GM21390 (cell line): ENCODE results near the gene MX2.
"Not testable (repeated sequence)": the region's sequence is repeated elsewhere in the genome, so short reads cannot be mapped to it uniquely, and the experiment has no call there.

Experiments
- ATAC-seq: cut with Tn5 transposase; IDR thresholded peaks from one replicate; pipeline ENCODE4 v1.9.1; 2021; ENCODE audit not compliant: unreplicated experiment

MX2 gene, protein sequence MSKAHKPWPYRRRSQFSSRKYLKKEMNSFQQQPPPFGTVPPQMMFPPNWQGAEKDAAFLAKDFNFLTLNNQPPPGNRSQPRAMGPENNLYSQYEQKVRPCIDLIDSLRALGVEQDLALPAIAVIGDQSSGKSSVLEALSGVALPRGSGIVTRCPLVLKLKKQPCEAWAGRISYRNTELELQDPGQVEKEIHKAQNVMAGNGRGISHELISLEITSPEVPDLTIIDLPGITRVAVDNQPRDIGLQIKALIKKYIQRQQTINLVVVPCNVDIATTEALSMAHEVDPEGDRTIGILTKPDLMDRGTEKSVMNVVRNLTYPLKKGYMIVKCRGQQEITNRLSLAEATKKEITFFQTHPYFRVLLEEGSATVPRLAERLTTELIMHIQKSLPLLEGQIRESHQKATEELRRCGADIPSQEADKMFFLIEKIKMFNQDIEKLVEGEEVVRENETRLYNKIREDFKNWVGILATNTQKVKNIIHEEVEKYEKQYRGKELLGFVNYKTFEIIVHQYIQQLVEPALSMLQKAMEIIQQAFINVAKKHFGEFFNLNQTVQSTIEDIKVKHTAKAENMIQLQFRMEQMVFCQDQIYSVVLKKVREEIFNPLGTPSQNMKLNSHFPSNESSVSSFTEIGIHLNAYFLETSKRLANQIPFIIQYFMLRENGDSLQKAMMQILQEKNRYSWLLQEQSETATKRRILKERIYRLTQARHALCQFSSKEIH

GRCh38 chr21:41361786-41362604 lies at the start of gene MX2:
TSS of gene MX2 (plus strand) at chr21:41362027. CDS start at chr21:41376907, 14,880 bp downstream.
- peak; percentile 59 for ATAC-seq

- not testable (repeated sequence) for ATAC-seq
Observed at GRCh38 chr21:41313285-41314164, 48.3 kb upstream of the MX2 start.

- no peak for ATAC-seq
Observed at GRCh38 chr21:41315726-41316125, 46.1 kb upstream of the MX2 start.

- no peak for ATAC-seq
Observed at GRCh38 chr21:41316200-41317062, 45.4 kb upstream of the MX2 start, which contains the start of gene FAM3B. TSS of gene FAM3B (plus strand) at chr21:41316801. CDS start at chr21:41316880, 79 bp downstream.

GRCh38 chr21:41317063-41317392 lies 44.8 kb upstream of the MX2 start:
- ATAC-seq, result no peak

DNA sequence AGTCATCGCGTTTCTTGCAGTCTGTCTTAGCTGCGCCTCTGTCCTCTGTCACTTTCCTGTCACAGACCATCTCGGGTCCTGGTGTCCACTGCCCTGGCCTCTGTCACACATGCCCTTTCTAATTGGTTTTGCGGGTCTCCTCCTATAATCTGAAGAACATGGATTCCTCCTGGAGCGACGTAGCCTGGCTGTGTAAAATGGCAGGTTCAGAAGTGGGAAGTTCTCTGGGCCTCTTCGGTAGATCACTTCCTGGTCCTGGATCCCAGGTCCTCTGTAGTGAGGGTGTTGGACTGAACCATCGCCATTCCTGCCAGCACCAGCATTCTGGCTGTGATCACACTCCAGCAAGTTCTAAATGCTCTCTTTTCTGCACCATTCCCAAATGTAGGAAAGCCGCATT lies 44.4 kb upstream of the MX2 start:
- ATAC-seq, result no peak

- ATAC-seq, result no peak
Observed at GRCh38 chr21:41318218-41318617, 43.6 kb upstream of the MX2 start.

GRCh38 chr21:41319273-41319672 lies 42.6 kb upstream of the MX2 start:
- no peak for ATAC-seq

- ATAC-seq, result no peak
Observed at GRCh38 chr21:41321211-41321907, 40.5 kb upstream of the MX2 start.

DNA sequence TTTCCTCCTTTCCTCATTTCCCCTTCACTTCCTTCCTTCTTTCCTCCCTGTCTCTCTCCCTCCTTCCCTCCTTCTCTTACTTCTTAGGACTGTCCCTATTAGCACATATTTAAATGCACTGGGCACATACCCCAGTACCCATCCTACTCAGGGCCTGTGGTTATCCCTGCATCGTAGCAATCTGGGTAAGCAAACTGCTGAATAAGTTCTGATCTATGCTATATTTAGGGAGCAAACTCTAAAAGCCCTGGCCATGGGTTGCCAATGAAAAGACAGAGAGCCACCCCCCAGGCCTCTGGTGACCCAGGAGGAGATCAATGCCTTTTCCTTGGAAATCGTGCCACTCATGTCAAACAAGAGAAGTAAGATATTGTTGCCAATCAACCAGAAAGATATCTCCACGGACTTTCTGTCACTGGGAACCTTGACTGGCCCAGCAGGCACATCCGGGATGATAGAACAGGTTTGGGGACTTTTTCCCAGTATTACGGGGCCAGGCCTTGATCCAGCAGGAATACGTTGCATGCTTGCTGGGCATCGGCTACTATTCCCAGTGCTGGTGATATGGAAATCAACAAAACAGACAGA lies 39.8 kb upstream of the MX2 start:
- no peak for ATAC-seq

DNA sequence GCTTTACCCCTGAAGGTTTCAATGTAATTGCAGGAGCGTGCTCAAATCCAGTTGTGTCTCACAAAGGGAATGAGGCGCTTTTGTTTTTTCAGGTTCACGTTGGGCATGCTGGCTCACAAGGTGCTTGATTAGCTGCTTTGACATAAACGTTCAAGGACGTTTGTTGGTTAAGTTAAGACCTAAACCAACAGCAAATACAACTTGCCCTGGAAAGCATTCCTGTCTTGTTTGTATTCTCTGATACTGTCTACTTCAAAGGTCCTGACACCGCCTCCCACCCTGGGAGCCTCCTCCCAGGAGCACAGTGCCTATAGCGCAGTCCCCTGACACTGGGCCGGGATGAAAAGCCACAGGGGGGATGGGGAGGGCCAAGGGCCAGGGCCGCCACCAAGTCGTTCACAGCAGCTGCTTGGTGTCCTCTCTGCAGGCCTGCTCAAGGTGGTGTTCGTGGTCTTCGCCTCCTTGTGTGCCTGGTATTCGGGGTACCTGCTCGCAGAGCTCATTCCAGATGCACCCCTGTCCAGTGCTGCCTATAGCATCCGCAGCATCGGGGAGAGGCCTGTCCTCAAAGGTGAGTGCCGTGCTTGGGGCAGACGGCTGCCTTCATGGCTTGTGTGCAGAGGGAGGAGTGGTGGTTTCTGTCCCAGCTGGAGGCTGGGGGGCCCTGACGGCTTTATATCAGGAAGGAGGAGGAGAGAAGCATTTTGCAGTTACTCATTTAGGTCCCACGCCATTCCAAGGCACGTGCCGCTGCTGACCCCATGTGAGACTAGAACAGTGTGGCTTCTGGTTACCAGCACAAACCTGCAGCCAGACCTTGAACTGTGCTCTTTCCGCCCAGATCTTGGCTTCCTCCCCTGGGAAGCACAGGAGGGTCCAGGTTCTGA lies 39.1 kb upstream of the MX2 start:
- no peak for ATAC-seq

DNA sequence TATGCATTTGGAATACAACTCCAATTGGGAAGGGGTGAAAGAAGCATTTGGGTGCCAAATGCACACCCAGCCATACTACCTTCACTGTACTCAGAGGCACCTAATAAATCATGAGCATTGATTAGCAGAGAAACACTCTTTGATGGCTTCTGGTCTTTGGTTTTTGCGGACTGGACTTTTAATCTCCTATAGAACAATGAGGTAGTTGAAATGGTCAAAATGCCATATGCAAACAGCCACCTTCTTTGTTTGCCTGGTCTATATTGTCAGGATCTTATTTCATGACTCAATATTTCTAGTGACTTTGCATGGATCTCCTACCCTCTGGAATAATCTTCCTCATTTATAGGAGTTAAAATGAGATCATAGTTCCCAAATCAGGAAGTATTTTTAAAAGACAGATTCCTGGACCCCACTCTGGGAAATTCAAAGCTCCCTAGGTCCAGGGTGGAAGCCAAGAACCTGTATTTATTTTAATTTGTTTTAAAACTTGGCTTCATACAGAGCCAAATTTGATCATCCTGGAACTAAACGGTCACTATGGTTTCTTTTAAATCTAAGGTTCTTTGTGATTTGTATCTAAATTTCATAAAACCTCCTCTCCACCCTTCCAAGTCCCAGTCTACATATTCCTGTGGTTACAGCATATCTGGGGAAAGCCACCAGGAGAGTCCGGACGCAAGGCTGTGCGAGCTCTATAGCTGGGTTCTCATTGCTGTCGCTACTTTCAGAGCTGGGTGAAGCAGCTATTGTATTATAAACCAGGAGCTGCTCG lies 36.5 kb upstream of the MX2 start:
- ATAC-seq, result no peak

GRCh38 chr21:41326414-41327080 lies 35.3 kb upstream of the MX2 start:
- no peak for ATAC-seq

GRCh38 chr21:41327753-41328152 lies 34.1 kb upstream of the MX2 start:
- ATAC-seq, result no peak

DNA sequence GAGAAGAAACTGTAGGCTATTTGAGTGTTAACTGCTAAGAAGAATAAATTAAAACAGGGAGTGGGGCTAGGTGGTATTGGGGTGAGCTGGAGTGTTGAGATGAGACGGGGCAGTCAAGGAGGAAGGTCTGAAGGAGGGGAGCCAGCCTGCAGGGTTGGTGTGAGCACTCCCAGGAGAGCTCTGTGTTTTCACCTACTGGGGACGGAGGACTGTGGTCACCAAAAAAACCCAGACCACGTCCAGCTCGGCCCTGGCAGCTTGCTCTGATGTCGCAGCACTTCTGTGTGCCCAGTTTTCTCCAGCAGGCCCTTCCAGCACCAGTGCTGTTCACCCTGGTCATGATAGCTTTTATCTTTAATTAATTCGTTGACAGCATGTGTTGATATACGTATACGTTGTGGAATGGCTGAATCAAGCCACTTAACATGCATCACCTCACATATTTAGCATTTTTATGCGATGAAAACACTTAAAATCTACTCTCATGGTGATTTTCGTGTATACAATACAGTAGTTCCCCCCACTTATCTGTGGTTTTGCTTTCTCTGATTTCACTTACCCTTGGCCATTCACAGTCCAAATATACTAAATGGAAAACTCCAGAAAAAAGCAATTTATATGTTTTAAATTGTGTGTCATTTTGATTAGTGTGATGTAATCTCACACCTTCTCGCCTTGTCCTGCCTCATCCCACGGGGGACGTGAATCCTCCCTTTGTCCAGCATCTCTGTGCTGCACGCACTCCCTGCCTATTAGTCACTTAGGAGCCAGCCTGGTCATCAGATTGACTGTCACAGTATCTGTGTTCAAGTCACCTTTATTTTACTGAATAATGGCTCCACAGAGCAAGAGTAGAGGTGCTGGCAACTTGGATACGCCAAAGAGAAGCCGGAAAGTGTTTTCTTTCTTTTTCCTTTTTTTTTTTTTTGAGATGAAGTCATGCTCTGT lies 32.9 kb upstream of the MX2 start:
- ATAC-seq, result no peak
